HepG2 (cell line): ENCODE measurements around the gene AMZ2. TPM values are rescaled to one million over a fixed set of nuclear protein-coding genes. Genes with fewer than 3 reads are reported as not detected.
A peak's percentile ranks its signal among the peaks of the same experiment; 100 is the strongest.

Experiments
- AGO2 ChIP-seq: fragments of 200-400 bp; formaldehyde crosslinking; optimal IDR thresholded peaks from 2 replicates; pipeline ENCODE3; 2017; ENCODE audit warnings: mild to moderate bottlenecking, low read depth, low read length, moderate library complexity
- DR1 ChIP-seq: sonication (generic); formaldehyde crosslinking; IDR thresholded peaks from 2 replicates; pipeline ENCODE4 v1.8.0; 2021; ENCODE audit warnings: mild to moderate bottlenecking, missing genetic modification reagents, inconsistent platforms
- ERF ChIP-seq: IDR thresholded peaks from 2 replicates; pipeline ENCODE4 v1.6.1; 2018; ENCODE audit warnings: missing biosample characterization, missing genetic modification reagents
- FOSL1 ChIP-seq: sonication (generic); formaldehyde crosslinking; IDR thresholded peaks from 2 replicates; pipeline ENCODE4 v1.9.0; 2021; ENCODE audit warnings: missing genetic modification reagents, borderline replicate concordance
- FOXJ3 ChIP-seq: sonication (generic); formaldehyde crosslinking; IDR thresholded peaks from 2 replicates; pipeline ENCODE4 v1.4.0; 2020; ENCODE audit warnings: missing genetic modification reagents, mild to moderate bottlenecking, borderline replicate concordance
- HES4 ChIP-seq: sonication (generic); formaldehyde crosslinking; IDR thresholded peaks from 2 replicates; pipeline ENCODE4 v1.9.0; 2021; ENCODE audit warnings: mild to moderate bottlenecking, missing genetic modification reagents, borderline replicate concordance
- KAT7 ChIP-seq: IDR thresholded peaks from 2 replicates; pipeline ENCODE4 v1.6.1; 2018; ENCODE audit warnings: borderline replicate concordance, missing compliant biosample characterization
- MYNN ChIP-seq: sonication (generic); formaldehyde crosslinking; IDR thresholded peaks from 2 replicates; pipeline ENCODE4 v1.4.0; 2020; ENCODE audit warnings: mild to moderate bottlenecking, low read depth, missing genetic modification reagents
- TBX2 ChIP-seq: sonication (generic); formaldehyde crosslinking; IDR thresholded peaks from 2 replicates; pipeline ENCODE4 v1.5.0; 2020; ENCODE audit warnings: missing genetic modification reagents, mild to moderate bottlenecking, borderline replicate concordance
- ZFP36L1 ChIP-seq: sonication (generic); formaldehyde crosslinking; IDR thresholded peaks from 2 replicates; pipeline ENCODE4 v1.8.0; 2022; ENCODE audit warnings: mild to moderate bottlenecking, missing genetic modification reagents, moderate library complexity
- ZKSCAN8 ChIP-seq: IDR thresholded peaks from 2 replicates; pipeline ENCODE4 v1.6.1; 2016; ENCODE audit warnings: borderline replicate concordance, missing genetic modification reagents, missing compliant biosample characterization
- ZMYM4 ChIP-seq: sonication (generic); formaldehyde crosslinking; IDR thresholded peaks from 2 replicates; pipeline ENCODE4 v1.8.1; 2023; ENCODE audit warnings: mild to moderate bottlenecking, missing genetic modification reagents
- ZNF335 ChIP-seq: sonication (generic); formaldehyde crosslinking; IDR thresholded peaks from 2 replicates; pipeline ENCODE4 v1.4.0; 2020; ENCODE audit warnings: missing genetic modification reagents
- ZNF713 ChIP-seq: sonication (generic); formaldehyde crosslinking; IDR thresholded peaks from 2 replicates; pipeline ENCODE4 v1.4.0; 2020; ENCODE audit warnings: mild to moderate bottlenecking, missing genetic modification reagents
- polyA plus RNA-seq, 8 experiments: library from polyadenylated mRNA; depleted of rRNA in 3 of 8; stranded (reverse) in 7 of 8; unstranded in 1 of 8; fragments of >200 nt; fragmentation: Illumina TruSeq in 4 of 8; extraction: Trizol in 4 of 8; gene quantifications; 2 replicates each; pipeline versions ENCODE4 v1.2.1 to v1.2.3, GENCODE V29; 2011 to 2016; ENCODE audit warnings: low read depth in 4 of 8, missing spikeins in 1 of 8, mixed read lengths in 1 of 8; ENCODE audit not compliant: insufficient read depth in 1 of 8
- total RNA-seq, 5 experiments: library from RNA; depleted of rRNA; stranded (reverse); fragments of >200 nt; fragmentation: Illumina TruSeq; extraction: Trizol; gene quantifications; 2 replicates each; pipeline ENCODE4 v1.2.3, GENCODE V29; 2016; ENCODE audit warnings: low read depth in 1 of 5
- TF ChIP-seq, protein P1 (sequence below): sonication (generic); formaldehyde crosslinking; IDR thresholded peaks from 2 replicates; pipeline ENCODE4 v1.4.0; 2020; ENCODE audit warnings: low read depth, missing genetic modification reagents
- TF ChIP-seq, protein P2 (sequence below): IDR thresholded peaks from 2 replicates; pipeline ENCODE4 v1.6.1; 2016; ENCODE audit warnings: control low read depth
- TF ChIP-seq, protein P3 (sequence below): sonication (generic); formaldehyde crosslinking; IDR thresholded peaks from 2 replicates; pipeline ENCODE4 v1.8.0; 2023; ENCODE audit warnings: mild to moderate bottlenecking, missing genetic modification reagents
- TF ChIP-seq, protein P4 (sequence below): sonication (generic); formaldehyde crosslinking; IDR thresholded peaks from 2 replicates; pipeline ENCODE4 v1.4.0; 2020; ENCODE audit warnings: missing genetic modification reagents, borderline replicate concordance
- TF ChIP-seq, protein P5 (sequence below): sonication (generic); formaldehyde crosslinking; IDR thresholded peaks from 2 replicates; pipeline ENCODE4 v1.4.0; 2020; ENCODE audit warnings: mild to moderate bottlenecking, missing genetic modification reagents, borderline replicate concordance

AMZ2 gene
- total and polyA plus RNA-seq, 2 of the 13 experiments (the other 11 are each of a cell fraction or from before 2014, with no cell fraction given), result 86.9 to 90.2 TPM

DNA sequence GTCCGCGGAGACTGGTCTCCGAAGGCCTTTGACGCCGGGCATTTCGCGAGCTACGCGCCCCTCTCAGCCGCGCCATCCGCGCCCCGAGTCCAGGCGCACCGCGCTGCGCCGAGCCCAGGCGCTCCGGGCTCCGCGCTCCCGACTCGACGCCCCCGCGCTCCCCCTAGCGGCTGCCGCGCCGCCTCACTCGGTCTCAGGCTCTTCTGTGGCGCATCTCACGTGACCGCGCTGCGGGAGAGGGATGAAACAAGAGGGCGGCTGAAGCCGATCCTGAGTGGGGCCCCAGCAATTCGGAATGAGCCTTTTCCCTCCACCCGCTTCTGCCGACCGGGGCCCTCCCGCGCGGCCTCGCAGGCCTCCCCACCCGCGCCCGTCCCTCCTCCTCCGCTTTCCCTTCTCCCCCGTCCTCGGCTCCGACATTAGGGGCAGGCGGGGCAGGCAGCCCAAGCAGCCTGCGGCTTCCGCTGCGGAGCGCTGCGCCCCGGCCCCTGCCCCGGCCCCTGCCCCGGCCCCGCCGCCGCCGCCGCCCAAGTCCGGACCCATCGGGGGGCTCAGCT is 42.5 kb upstream of the AMZ2 start (continued):
- TF ChIP-seq KAT7 (CRISPR knock-in tag) (peak; percentile 71; the same call in 1 of the 2 replicates), HES4 (CRISPR knock-in tag) (no peak; the same call in 1 of the 2 replicates), DR1 (CRISPR knock-in tag) (no peak), FOSL1 (CRISPR knock-in tag) (no peak), AGO2 (peak; percentile 65), ZNF713 (no peak), FOXJ3 (CRISPR knock-in tag) (no peak), ERF (CRISPR knock-in tag) (peak; percentile 77), ZKSCAN8 (no peak; the same call in 1 of the 2 replicates), TBX2 (peak; percentile 59), ZMYM4 (peak; percentile 89; the same call in 1 of the 2 replicates), ZFP36L1 (CRISPR knock-in tag) (0 out of 2 replicates have a peak, but pooled peaks have one; percentile 33), ZNF335 (CRISPR knock-in tag) (peak; percentile 39; the same call in 1 of the 2 replicates), MYNN (CRISPR knock-in tag) (no peak)
- TF ChIP-seq, protein P1, sequence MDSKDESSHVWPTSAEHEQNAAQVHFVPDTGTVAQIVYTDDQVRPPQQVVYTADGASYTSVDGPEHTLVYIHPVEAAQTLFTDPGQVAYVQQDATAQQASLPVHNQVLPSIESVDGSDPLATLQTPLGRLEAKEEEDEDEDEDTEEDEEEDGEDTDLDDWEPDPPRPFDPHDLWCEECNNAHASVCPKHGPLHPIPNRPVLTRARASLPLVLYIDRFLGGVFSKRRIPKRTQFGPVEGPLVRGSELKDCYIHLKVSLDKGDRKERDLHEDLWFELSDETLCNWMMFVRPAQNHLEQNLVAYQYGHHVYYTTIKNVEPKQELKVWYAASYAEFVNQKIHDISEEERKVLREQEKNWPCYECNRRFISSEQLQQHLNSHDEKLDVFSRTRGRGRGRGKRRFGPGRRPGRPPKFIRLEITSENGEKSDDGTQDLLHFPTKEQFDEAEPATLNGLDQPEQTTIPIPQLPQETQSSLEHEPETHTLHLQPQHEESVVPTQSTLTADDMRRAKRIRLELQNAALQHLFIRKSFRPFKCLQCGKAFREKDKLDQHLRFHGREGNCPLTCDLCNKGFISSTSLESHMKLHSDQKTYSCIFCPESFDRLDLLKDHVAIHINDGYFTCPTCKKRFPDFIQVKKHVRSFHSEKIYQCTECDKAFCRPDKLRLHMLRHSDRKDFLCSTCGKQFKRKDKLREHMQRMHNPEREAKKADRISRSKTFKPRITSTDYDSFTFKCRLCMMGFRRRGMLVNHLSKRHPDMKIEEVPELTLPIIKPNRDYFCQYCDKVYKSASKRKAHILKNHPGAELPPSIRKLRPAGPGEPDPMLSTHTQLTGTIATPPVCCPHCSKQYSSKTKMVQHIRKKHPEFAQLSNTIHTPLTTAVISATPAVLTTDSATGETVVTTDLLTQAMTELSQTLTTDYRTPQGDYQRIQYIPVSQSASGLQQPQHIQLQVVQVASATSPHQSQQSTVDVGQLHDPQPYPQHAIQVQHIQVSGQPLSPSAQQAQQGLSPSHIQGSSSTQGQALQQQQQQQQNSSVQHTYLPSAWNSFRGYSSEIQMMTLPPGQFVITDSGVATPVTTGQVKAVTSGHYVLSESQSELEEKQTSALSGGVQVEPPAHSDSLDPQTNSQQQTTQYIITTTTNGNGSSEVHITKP, result 0 out of 2 replicates have a peak, but pooled peaks have one; percentile 61
- TF ChIP-seq, protein P2, sequence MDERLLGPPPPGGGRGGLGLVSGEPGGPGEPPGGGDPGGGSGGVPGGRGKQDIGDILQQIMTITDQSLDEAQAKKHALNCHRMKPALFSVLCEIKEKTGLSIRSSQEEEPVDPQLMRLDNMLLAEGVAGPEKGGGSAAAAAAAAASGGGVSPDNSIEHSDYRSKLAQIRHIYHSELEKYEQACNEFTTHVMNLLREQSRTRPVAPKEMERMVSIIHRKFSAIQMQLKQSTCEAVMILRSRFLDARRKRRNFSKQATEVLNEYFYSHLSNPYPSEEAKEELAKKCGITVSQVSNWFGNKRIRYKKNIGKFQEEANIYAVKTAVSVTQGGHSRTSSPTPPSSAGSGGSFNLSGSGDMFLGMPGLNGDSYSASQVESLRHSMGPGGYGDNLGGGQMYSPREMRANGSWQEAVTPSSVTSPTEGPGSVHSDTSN (CRISPR knock-in tag), result no peak
- TF ChIP-seq, protein P3, sequence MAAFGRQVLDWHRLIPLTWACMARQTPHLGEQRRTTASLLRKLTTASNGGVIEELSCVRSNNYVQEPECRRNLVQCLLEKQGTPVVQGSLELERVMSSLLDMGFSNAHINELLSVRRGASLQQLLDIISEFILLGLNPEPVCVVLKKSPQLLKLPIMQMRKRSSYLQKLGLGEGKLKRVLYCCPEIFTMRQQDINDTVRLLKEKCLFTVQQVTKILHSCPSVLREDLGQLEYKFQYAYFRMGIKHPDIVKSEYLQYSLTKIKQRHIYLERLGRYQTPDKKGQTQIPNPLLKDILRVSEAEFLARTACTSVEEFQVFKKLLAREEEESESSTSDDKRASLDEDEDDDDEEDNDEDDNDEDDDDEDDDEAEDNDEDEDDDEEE (CRISPR knock-in tag), result no peak
- TF ChIP-seq, protein P4, sequence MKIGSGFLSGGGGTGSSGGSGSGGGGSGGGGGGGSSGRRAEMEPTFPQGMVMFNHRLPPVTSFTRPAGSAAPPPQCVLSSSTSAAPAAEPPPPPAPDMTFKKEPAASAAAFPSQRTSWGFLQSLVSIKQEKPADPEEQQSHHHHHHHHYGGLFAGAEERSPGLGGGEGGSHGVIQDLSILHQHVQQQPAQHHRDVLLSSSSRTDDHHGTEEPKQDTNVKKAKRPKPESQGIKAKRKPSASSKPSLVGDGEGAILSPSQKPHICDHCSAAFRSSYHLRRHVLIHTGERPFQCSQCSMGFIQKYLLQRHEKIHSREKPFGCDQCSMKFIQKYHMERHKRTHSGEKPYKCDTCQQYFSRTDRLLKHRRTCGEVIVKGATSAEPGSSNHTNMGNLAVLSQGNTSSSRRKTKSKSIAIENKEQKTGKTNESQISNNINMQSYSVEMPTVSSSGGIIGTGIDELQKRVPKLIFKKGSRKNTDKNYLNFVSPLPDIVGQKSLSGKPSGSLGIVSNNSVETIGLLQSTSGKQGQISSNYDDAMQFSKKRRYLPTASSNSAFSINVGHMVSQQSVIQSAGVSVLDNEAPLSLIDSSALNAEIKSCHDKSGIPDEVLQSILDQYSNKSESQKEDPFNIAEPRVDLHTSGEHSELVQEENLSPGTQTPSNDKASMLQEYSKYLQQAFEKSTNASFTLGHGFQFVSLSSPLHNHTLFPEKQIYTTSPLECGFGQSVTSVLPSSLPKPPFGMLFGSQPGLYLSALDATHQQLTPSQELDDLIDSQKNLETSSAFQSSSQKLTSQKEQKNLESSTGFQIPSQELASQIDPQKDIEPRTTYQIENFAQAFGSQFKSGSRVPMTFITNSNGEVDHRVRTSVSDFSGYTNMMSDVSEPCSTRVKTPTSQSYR (CRISPR knock-in tag), result peak; percentile 35; the same call in 1 of the 2 replicates
- TF ChIP-seq, protein P5, sequence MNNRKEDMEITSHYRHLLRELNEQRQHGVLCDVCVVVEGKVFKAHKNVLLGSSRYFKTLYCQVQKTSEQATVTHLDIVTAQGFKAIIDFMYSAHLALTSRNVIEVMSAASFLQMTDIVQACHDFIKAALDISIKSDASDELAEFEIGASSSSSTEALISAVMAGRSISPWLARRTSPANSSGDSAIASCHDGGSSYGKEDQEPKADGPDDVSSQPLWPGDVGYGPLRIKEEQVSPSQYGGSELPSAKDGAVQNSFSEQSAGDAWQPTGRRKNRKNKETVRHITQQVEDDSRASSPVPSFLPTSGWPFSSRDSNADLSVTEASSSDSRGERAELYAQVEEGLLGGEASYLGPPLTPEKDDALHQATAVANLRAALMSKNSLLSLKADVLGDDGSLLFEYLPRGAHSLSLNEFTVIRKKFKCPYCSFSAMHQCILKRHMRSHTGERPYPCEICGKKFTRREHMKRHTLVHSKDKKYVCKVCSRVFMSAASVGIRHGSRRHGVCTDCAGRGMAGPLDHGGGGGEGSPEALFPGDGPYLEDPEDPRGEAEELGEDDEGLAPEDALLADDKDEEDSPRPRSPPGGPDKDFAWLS (CRISPR knock-in tag), result no peak
